Measurements from ENCODE around the gene METTL8.

- TF ChIP-seq CTCF (IDR thresholded peaks at IDR 0.05; ENCODE audit: insufficient read depth, low read length, poor library complexity, severe bottlenecking) (no peak), EZH2phosphoT487 (conservative IDR thresholded peaks at IDR 0.05; ENCODE audit: low read length) (no peak)
Measured at GRCh38 chr2:171347591-171348032, 86.2 kb downstream of the METTL8 start.
